HG03139 (cell line): ENCODE results near the gene BAG3.
"Not testable (repeated sequence)": the region's sequence is repeated elsewhere in the genome, so short reads cannot be mapped to it uniquely, and the experiment has no call there.

Experiments
- ATAC-seq: cut with Tn5 transposase; IDR thresholded peaks from one replicate; pipeline ENCODE4 v1.9.1; 2021; ENCODE audit not compliant: unreplicated experiment

BAG3 gene

GRCh38 chr10:119650692-119651513, at the start of gene BAG3:
Gene BAG3 (plus strand): TSS chr10:119651380. CDS start chr10:119651676, 296 bp downstream.
- peak; percentile 60 for ATAC-seq

- ATAC-seq: no peak
Measured at GRCh38 chr10:119602241-119603095, 48.7 kb upstream of the BAG3 start.

GRCh38 chr10:119604468-119604867, 46.7 kb upstream of the BAG3 start:
- ATAC-seq: no peak

GRCh38 chr10:119608316-119609155, 42.6 kb upstream of the BAG3 start:
- no peak for ATAC-seq

GRCh38 chr10:119609516-119609915, 41.7 kb upstream of the BAG3 start:
- no peak for ATAC-seq

GRCh38 chr10:119611433-119611832, 39.7 kb upstream of the BAG3 start:
- no peak for ATAC-seq

- no peak for ATAC-seq
Measured at GRCh38 chr10:119613741-119614140, 37.4 kb upstream of the BAG3 start.

GRCh38 chr10:119614686-119615085, 36.5 kb upstream of the BAG3 start:
- ATAC-seq: no peak

- no peak for ATAC-seq
Measured at GRCh38 chr10:119616882-119617570, 34.2 kb upstream of the BAG3 start.

GRCh38 chr10:119619215-119619614, 32.0 kb upstream of the BAG3 start:
- ATAC-seq: no peak

- ATAC-seq: not testable (repeated sequence)
Measured at GRCh38 chr10:119619811-119620210, 31.4 kb upstream of the BAG3 start.

GRCh38 chr10:119620241-119621077, 30.7 kb upstream of the BAG3 start:
- no peak for ATAC-seq

GRCh38 chr10:119621078-119621384, 30.1 kb upstream of the BAG3 start:
- ATAC-seq: no peak

- no peak for ATAC-seq
Measured at GRCh38 chr10:119625570-119626280, 25.5 kb upstream of the BAG3 start.

GRCh38 chr10:119630300-119630699, 20.9 kb upstream of the BAG3 start:
- no peak for ATAC-seq

- ATAC-seq: no peak
Measured at GRCh38 chr10:119633538-119634218, 17.5 kb upstream of the BAG3 start.

- no peak for ATAC-seq
Measured at GRCh38 chr10:119634219-119634544, 17.0 kb upstream of the BAG3 start.

GRCh38 chr10:119637631-119638030, 13.5 kb upstream of the BAG3 start:
- no peak for ATAC-seq

- ATAC-seq: no peak
Measured at GRCh38 chr10:119638982-119639381, 12.2 kb upstream of the BAG3 start.
